ENCODE measurements around the gene IBA57. TPM values are rescaled to one million over a fixed set of nuclear protein-coding genes. Genes with fewer than 3 reads are reported as not detected.

The IBA57 gene
- total RNA-seq, 2 donors from 2014 or later: 6.6 to 8.8 TPM

DNA sequence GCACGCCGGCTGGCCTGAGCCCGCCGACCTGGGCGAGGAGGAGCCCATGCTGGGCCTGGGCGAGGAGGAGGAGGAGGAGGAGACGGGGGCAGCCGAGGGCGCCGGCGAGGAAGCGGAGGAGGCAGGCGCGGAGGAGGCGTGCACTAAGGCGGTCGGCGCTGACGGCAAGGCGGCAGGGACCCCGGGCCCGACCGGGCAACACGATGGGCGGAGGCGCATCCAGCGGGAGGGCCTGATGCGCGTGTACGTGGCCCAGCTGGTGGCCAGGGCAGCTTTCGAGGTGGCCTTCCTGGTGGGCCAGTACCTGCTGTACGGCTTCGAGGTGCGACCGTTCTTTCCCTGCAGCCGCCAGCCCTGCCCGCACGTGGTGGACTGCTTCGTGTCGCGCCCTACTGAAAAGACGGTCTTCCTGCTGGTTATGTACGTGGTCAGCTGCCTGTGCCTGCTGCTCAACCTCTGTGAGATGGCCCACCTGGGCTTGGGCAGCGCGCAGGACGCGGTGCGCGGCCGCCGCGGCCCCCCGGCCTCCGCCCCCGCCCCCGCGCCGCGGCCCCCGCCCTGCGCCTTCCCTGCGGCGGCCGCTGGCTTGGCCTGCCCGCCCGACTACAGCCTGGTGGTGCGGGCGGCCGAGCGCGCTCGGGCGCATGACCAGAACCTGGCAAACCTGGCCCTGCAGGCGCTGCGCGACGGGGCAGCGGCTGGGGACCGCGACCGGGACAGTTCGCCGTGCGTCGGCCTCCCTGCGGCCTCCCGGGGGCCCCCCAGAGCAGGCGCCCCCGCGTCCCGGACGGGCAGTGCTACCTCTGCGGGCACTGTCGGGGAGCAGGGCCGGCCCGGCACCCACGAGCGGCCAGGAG lies 7.2 kb upstream of the IBA57 start:
- no peaks in the 10 kb centered on the region for H3K27me3 Mint-ChIP-seq
- no peak overlapping the region for H3K27ac Mint-ChIP-seq
- no peaks in the 10 kb centered on the region for H3K9me3 Mint-ChIP-seq
- ATAC-seq (replicated peaks): no peak
- peaks cover 7% of the 10 kb centered on the region for H3K4me1 Mint-ChIP-seq
- no peak overlapping the region for H3K4me3 Mint-ChIP-seq
- H3K36me3 Mint-ChIP-seq (ENCODE audit: low read depth): no peaks in the 10 kb centered on the region

DNA sequence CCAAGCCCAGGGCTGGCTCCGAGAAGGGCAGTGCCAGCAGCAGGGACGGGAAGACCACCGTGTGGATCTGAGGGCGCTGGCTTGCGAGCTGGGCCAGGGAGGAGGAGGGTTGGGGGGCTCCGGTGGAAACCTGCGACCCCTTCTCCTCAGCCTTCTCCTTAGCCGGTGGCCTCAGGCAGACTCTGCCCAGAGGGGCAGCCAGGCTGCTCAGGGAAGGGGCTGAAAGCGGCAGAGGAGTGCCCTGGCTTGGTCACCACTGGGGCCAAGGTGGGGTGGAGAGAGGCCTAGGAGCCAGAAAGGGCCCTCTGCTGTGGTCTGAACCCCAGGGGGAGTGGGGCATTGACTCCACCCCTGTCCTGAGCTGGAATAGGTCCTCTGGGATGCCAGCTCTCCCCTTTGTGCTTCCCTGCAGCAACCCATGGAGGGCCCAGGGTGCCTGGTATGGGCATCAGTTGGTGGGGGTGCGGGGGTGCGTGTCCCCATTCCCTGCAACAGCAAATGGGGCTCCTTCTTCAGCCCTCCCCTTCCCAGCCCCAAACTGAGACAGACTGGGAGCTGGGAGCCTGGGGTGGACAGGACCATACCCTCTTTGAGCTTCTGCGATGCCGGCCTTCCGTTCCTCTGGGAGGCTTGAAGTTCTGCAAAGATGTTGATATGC lies 6.5 kb upstream of the IBA57 start:
- Mint-ChIP-seq H3K9me3 (no peaks in the 10 kb centered on the region), H3K36me3 (ENCODE audit: low read depth) (no peaks in the 10 kb centered on the region), H3K27ac (no peak overlapping the region), H3K27me3 (no peaks in the 10 kb centered on the region), H3K4me1 (peaks cover 9% of the 10 kb centered on the region), H3K4me3 (no peak overlapping the region)
- no peak for ATAC-seq (replicated peaks)

DNA sequence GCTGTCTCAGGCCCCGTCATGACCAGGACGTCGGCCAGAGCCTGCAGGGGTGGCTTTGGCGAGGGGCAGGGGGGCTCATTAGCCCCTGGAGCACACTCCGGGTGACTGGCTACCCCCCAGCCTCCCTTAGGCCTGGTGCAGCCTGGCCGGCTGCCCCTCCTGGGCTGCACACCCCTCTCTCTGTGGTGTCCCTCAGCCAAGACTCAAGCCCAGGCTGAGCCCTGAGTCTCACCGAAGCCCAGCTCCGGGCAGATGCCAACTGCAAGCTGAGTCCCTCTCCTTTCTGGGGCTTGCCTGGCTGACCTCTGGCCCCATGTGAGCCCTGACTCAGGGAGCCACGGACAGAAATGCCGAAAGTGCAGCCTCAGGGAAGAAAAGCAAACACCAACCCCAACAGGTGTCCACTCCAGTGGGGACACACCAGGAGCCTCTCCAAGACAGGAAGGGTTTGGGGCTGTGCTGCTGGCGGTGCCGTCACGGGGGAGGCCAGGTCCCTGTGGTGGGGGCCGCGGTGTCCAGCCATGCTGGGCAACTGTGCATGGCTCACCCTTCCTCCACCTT lies 5.3 kb upstream of the IBA57 start:
- Mint-ChIP-seq H3K9me3 (no peaks in the 10 kb centered on the region), H3K36me3 (ENCODE audit: low read depth) (peaks cover under 1% of the 10 kb centered on the region), H3K4me3 (no peak overlapping the region), H3K27ac (no peak overlapping the region), H3K27me3 (no peaks in the 10 kb centered on the region), H3K4me1 (peaks cover 7% of the 10 kb centered on the region)
- no peak for ATAC-seq (replicated peaks)

DNA sequence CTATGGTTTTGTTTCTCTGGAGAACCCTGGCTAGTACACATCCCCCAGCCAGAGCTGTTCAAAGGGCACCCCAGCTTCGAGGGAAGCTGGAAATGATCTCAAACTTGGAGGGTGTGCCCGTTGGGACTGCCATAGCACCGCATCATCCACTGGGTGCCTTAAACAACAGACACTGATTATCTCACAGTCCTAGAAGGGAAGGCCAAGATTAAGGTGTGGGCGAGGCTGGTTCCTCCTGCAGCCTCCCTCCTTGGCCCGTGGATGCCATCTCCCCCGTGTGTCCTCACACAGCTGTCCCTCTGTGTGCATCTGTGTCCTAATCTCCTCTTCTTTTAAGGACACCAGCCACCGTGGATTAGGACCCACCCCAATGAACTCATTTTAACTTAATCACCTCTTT lies 4.2 kb upstream of the IBA57 start:
- H3K4me3 Mint-ChIP-seq: no peak overlapping the region
- H3K9me3 Mint-ChIP-seq: no peaks in the 10 kb centered on the region
- peaks cover 10% of the 10 kb centered on the region for H3K36me3 Mint-ChIP-seq (ENCODE audit: low read depth)
- H3K27me3 Mint-ChIP-seq: no peaks in the 10 kb centered on the region
- peak overlapping the region; percentile 30 for H3K27ac Mint-ChIP-seq
- no peak for ATAC-seq (replicated peaks)
- H3K4me1 Mint-ChIP-seq: peaks cover 7% of the 10 kb centered on the region

- Mint-ChIP-seq H3K27ac (peak overlapping the region; percentile 30), H3K9me3 (no peaks in the 10 kb centered on the region), H3K27me3 (no peaks in the 10 kb centered on the region), H3K4me3 (no peak overlapping the region), H3K36me3 (ENCODE audit: low read depth) (peaks cover 10% of the 10 kb centered on the region), H3K4me1 (peaks cover 7% of the 10 kb centered on the region)
- ATAC-seq (replicated peaks): no peak
Measured at GRCh38 chr1:228161866-228162265, 3.7 kb upstream of the IBA57 start.

GRCh38 chr1:228162286-228163006 lies 3.2 kb upstream of the IBA57 start:
- Mint-ChIP-seq H3K4me3 (no peak overlapping the region), H3K27me3 (no peaks in the 10 kb centered on the region), H3K9me3 (no peaks in the 10 kb centered on the region), H3K4me1 (peaks cover 7% of the 10 kb centered on the region), H3K27ac (peak overlapping the region; percentile 30), H3K36me3 (ENCODE audit: low read depth) (peaks cover 10% of the 10 kb centered on the region)
- ATAC-seq (replicated peaks): no peak

DNA sequence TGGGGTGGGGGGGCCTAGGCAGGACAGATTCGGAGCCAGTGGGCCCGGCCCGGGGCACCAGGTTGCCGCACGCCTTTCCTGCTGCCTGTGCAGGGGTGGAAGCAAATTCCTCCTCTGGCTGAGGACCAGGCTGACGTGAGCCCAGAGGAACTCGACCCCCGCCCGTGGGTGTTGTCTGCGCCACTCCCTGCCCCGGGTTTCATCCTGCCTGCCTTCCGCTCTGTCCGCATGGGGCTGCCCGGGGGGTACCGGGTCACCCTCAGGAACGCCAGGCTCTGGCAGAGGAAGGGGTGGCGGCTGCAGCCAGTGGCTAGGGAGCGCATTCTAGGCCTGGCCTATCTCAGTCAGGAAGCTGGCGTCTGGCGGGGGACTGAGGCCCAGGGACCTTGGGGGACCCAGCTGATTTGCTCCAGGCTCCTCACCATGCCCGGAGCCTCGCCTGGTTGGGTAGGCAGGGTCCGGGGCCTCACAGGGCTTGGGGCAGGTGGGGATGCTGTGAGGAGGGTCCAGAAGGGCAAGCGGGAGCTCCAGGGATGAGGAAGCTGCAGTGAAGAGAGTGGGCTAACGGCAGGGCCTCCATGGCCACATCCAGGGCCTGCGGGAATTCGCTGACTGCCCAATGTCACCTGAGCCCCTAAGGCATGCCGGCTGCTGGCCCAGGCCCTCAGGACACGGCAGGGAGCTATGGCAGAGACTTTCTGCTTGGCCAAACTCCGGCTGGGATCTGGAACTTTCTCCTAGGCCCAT lies 2.4 kb upstream of the IBA57 start:
- H3K4me1 Mint-ChIP-seq: peaks cover 7% of the 10 kb centered on the region
- ATAC-seq (replicated peaks): no peak
- H3K4me3 Mint-ChIP-seq: no peak overlapping the region
- H3K36me3 Mint-ChIP-seq (ENCODE audit: low read depth): peaks cover 10% of the 10 kb centered on the region
- H3K27me3 Mint-ChIP-seq: no peaks in the 10 kb centered on the region
- H3K9me3 Mint-ChIP-seq: no peaks in the 10 kb centered on the region
- H3K27ac Mint-ChIP-seq: no peak overlapping the region

- Mint-ChIP-seq H3K9me3 (no peaks in the 10 kb centered on the region), H3K4me1 (peaks cover 11% of the 10 kb centered on the region), H3K36me3 (ENCODE audit: low read depth) (peaks cover 10% of the 10 kb centered on the region), H3K27ac (peak overlapping the region; percentile 91), H3K4me3 (peak overlapping the region; percentile 80), H3K27me3 (no peaks in the 10 kb centered on the region)
- no peak for ATAC-seq (replicated peaks)
Measured at GRCh38 chr1:228163776-228164519, 1.7 kb upstream of the IBA57 start.

GRCh38 chr1:228164561-228165371 lies 838 bp upstream of the IBA57 start:
- no peak for ATAC-seq (replicated peaks)
- Mint-ChIP-seq H3K27ac (peak overlapping the region; percentile 91), H3K4me3 (peak overlapping the region; percentile 80), H3K9me3 (no peaks in the 10 kb centered on the region), H3K4me1 (peaks cover 11% of the 10 kb centered on the region), H3K27me3 (no peaks in the 10 kb centered on the region), H3K36me3 (ENCODE audit: low read depth) (peaks cover 10% of the 10 kb centered on the region)

GRCh38 chr1:228166170-228166936 lies 749 bp downstream of the IBA57 start:
- H3K9me3 Mint-ChIP-seq: no peaks in the 10 kb centered on the region
- peak; percentile 47 for ATAC-seq (replicated peaks)
- H3K4me3 Mint-ChIP-seq: peak overlapping the region; percentile 80
- peaks cover 11% of the 10 kb centered on the region for H3K4me1 Mint-ChIP-seq
- peak overlapping the region; percentile 91 for H3K27ac Mint-ChIP-seq
- no peaks in the 10 kb centered on the region for H3K27me3 Mint-ChIP-seq
- peaks cover 10% of the 10 kb centered on the region for H3K36me3 Mint-ChIP-seq (ENCODE audit: low read depth)

DNA sequence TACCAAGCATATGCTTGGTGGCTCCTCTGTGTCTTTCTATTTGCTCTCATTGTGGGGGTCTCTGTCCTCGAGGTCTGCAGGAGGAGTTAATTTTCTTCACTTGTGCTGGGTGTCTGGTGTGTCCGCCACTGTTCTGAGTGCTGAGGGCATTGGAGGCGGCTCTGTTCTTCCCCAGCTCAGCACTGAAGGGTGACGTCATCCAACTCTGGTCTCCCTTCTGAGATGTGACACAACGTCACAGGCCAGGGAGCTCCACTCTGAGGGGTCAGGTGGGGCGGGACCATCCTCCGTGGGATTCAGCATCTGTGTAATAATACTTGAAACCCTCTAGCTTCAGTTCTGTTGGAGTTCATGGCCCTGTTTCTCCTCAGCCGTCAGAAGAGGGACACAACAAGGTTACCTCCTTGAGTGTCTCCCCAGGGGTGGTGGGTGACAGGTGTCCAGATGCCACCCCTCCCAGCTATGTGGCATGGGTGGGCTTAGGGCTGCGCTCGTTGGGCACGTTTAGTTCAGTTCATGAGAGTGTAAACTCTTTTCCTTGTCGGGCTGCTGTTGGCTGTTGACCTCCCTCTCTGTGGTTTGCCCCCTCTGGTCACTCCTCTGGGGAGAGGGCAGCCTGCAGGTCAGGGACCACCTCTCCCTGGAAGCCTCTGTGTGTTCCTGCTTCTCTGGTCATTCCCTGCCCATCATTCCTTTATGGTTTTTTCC lies 3.1 kb downstream of the IBA57 start:
- H3K4me1 Mint-ChIP-seq: peaks cover 15% of the 10 kb centered on the region
- no peaks in the 10 kb centered on the region for H3K9me3 Mint-ChIP-seq

DNA sequence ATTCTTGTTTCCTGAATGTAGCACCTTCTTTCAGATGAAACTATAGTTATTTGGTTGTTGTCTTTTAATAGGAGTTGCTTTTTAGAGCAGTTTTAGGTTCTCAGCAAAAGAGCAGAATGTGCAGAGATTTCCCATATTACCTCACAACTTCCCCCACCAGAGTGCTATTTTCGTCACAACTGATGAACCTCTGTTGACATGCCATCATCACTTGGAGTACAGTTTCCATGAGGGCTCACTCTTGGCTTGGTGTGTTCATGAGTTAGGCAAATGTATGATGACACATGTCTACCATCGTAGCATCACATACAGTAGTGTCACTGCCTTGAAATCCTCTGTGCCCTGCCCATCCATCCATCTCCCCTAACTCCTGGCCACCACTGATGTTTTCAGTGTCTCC lies 3.7 kb downstream of the IBA57 start:
- Mint-ChIP-seq H3K27ac (peak overlapping the region; percentile 76), H3K9me3 (no peaks in the 10 kb centered on the region), H3K4me1 (peaks cover 11% of the 10 kb centered on the region), H3K4me3 (no peak overlapping the region), H3K27me3 (no peaks in the 10 kb centered on the region), H3K36me3 (ENCODE audit: low read depth) (peaks cover 10% of the 10 kb centered on the region)
- ATAC-seq (replicated peaks): no peak

More for the DNA sequence above, 3.1 kb downstream of the IBA57 start:
- no peak for ATAC-seq (replicated peaks)
- H3K36me3 Mint-ChIP-seq (ENCODE audit: low read depth): peaks cover 10% of the 10 kb centered on the region
- H3K27ac Mint-ChIP-seq: peak overlapping the region; percentile 76
- H3K4me3 Mint-ChIP-seq: no peak overlapping the region
- no peaks in the 10 kb centered on the region for H3K27me3 Mint-ChIP-seq
